Astrocyte (in vitro differentiated cells and primary cell): ENCODE measurements around the gene SV2A. TPM values are rescaled to one million over a fixed set of nuclear protein-coding genes. Genes with fewer than 3 reads are reported as not detected.
"Not testable (repeated sequence)": the region's sequence is repeated elsewhere in the genome, so short reads cannot be mapped to it uniquely, and the experiment has no call there.

Experiments
- DNase-seq: peaks from one replicate; pipeline ENCODE4 v3.0.0-alpha.2; 2010; ENCODE audit warnings: low read depth
- FAIRE-seq: peaks from 2 replicates; lab custom pipeline; 2011; peaks lifted over from hg19 to GRCh38; lab: Jason Lieb, UNC
- H2AFZ ChIP-seq: 2 replicates; pipeline ENCODE4 v1.6.0; 2012; ENCODE audit warnings: low read depth, low read length, inconsistent platforms
- H3K27ac ChIP-seq: 2 replicates; pipeline ENCODE4 v1.5.1; 2011; ENCODE audit warnings: low read depth, low read length, inconsistent platforms
- H3K27me3 ChIP-seq: 2 replicates; pipeline ENCODE4 v1.6.0; 2011; ENCODE audit warnings: low read length, inconsistent platforms; ENCODE audit not compliant: insufficient read depth
- H3K36me3 ChIP-seq: 2 replicates; pipeline ENCODE4 v1.5.1; 2011; ENCODE audit warnings: low read length, inconsistent platforms; ENCODE audit not compliant: insufficient read depth
- H3K4me1 ChIP-seq: 2 replicates; pipeline ENCODE4 v1.5.1; 2011; ENCODE audit warnings: low read length, inconsistent platforms; ENCODE audit not compliant: insufficient read depth
- H3K4me2 ChIP-seq: 2 replicates; pipeline ENCODE4 v1.6.0; 2012; ENCODE audit warnings: low read length, inconsistent platforms
- H3K4me3 ChIP-seq: 2 replicates; pipeline ENCODE4 v1.5.1; 2011; ENCODE audit warnings: low read depth, mild to moderate bottlenecking, low read length, inconsistent platforms; ENCODE audit not compliant: insufficient read depth
- H3K79me2 ChIP-seq: 2 replicates; pipeline ENCODE4 v1.6.0; 2012; ENCODE audit warnings: mild to moderate bottlenecking, low read length, inconsistent platforms; ENCODE audit not compliant: insufficient read depth
- H3K9ac ChIP-seq: 2 replicates; pipeline ENCODE4 v1.6.0; 2012; ENCODE audit warnings: mild to moderate bottlenecking, low read length, inconsistent platforms
- H3K9me3 ChIP-seq: 2 replicates; pipeline ENCODE4 v1.5.1; 2012; ENCODE audit warnings: low read depth, mild to moderate bottlenecking, low read length, inconsistent platforms; ENCODE audit not compliant: insufficient read depth
- H4K20me1 ChIP-seq: 2 replicates; pipeline ENCODE4 v1.6.0; 2012; ENCODE audit warnings: low read length, inconsistent platforms; ENCODE audit not compliant: insufficient read depth
- H3K27ac Mint-ChIP-seq: one replicate; pipeline ENCODE4 v1.8.0; 2021; ENCODE audit warnings: mild to moderate bottlenecking, mixed read lengths; ENCODE audit not compliant: unreplicated experiment
- H3K27me3 Mint-ChIP-seq: one replicate; pipeline ENCODE4 v1.8.0; 2021; ENCODE audit warnings: low read depth, mixed read lengths; ENCODE audit not compliant: unreplicated experiment
- H3K36me3 Mint-ChIP-seq: one replicate; pipeline ENCODE4 v1.8.0; 2021; ENCODE audit warnings: low read depth, mixed read lengths; ENCODE audit not compliant: unreplicated experiment
- H3K4me1 Mint-ChIP-seq: one replicate; pipeline ENCODE4 v1.8.0; 2021; ENCODE audit warnings: low read depth, mixed read lengths; ENCODE audit not compliant: unreplicated experiment
- H3K4me3 Mint-ChIP-seq: one replicate; pipeline ENCODE4 v1.8.0; 2021; ENCODE audit warnings: mild to moderate bottlenecking, moderate library complexity, mixed read lengths; ENCODE audit not compliant: unreplicated experiment
- H3K9me3 Mint-ChIP-seq: one replicate; pipeline ENCODE4 v1.8.0; 2021; ENCODE audit warnings: mild to moderate bottlenecking, mixed read lengths; ENCODE audit not compliant: unreplicated experiment
- total RNA-seq: library from RNA; stranded (reverse); gene quantifications from 2 replicates; pipeline ENCODE4 v1.2.1, GENCODE V29; 2021

SV2A gene
- total RNA-seq, 1 donor from 2014 or later, result 6.8 TPM

DNA sequence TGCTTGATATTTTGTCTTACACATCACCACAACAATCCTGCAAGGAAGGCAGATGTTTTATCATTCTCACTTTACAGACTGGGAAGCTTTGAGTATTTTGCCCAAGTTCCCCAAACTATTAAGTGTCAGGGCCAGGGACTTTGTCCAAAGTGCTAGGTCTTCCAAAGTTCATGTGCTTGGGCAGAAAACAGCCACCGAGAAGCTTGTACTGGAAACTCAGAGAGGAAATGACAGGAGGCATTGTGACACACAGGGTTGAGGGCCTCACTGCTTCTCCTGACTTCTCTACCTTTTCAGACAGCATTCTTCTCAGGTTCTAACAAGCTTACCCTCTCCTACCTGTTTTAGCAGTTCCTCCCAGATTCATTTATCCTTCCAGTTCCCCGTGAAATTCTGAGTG, 50.8 kb downstream of the SV2A start:
- H3K27ac Mint-ChIP-seq, H3K27me3 ChIP-seq: not testable (repeated sequence)

DNA sequence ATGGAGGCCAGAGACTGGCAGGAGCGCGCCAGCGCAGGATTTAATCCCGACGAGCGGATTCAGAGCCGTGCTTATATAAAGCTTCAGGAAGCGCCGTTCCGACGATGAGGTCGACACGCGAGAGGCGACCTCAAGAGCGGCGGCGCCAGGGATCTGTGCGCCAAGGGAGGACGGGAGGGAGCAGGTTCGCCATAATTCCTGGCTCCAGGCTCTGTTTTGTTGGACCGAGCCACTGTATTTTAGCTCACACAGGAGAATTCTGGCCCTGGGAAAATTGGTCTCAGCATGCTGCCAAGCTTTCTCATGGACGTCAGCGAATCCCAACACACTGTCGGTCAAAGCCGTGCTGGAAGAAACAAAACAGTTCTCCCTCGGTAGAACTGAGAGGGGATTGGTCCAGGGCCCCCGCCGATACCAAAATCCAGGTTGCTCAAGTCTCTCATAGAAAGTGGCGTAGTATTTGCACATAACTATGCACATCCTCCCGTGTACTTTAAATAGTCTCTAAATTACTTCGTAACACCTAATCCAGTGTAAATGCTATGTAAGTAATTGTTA, 56.1 kb downstream of the SV2A start:
- H3K9me3 ChIP-seq, H2AFZ ChIP-seq, FAIRE-seq, H3K4me3 ChIP-seq, DNase-seq, H3K27ac Mint-ChIP-seq, H3K27me3 Mint-ChIP-seq, H3K27me3 ChIP-seq, H4K20me1 ChIP-seq, H3K4me1 Mint-ChIP-seq, H3K9me3 Mint-ChIP-seq, H3K9ac ChIP-seq, H3K4me2 ChIP-seq, H3K4me3 Mint-ChIP-seq, H3K4me1 ChIP-seq, H3K36me3 ChIP-seq, H3K36me3 Mint-ChIP-seq, H3K27ac ChIP-seq, H3K79me2 ChIP-seq: not testable (repeated sequence)

More for the DNA sequence above, 50.8 kb downstream of the SV2A start:
- not testable (repeated sequence) for H2AFZ ChIP-seq, H4K20me1 ChIP-seq, H3K4me2 ChIP-seq, H3K36me3 Mint-ChIP-seq, H3K27ac ChIP-seq, H3K9ac ChIP-seq, H3K4me3 Mint-ChIP-seq, H3K79me2 ChIP-seq, H3K9me3 Mint-ChIP-seq, DNase-seq, H3K4me3 ChIP-seq, H3K4me1 Mint-ChIP-seq, FAIRE-seq, H3K36me3 ChIP-seq, H3K4me1 ChIP-seq, H3K9me3 ChIP-seq, H3K27me3 Mint-ChIP-seq

DNA sequence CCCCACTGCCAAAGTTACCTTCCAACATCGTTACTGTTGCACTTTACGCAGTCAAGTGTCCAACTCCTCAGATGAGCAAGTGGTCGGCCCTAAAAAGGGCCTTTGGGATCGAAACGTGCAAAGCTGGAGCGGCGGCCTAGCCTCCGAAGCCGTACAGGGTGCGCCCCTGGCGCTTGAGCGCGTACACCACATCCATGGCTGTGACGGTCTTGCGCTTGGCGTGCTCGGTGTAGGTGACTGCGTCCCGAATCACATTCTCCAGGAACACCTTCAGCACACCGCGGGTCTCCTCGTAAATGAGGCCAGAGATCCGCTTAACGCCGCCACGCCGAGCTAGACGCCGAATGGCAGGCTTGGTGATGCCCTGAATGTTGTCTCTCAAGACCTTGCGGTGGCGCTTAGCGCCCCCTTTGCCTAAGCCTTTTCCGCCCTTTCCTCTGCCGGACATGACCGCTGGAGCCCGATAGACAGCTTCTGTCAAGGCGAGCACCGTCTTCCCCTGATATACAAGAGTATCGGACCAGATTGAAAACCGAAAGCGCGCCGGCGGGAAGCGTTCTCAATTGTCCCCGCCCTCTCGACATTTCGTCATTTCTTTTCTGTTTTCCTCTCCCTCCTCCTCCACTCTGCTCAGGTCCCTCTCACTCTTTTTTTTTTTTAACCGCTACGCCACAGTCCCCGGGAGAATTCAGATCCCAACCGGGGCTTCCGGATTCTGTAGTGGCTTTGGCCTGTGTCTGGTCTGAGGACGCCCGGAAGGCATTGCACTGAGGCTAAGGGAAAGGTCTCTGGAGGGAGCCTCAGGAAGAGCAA, 56.8 kb downstream of the SV2A start:
- not testable (repeated sequence) for H3K27me3 ChIP-seq, H3K27me3 Mint-ChIP-seq, H3K27ac Mint-ChIP-seq, H3K9ac ChIP-seq, H3K79me2 ChIP-seq, H2AFZ ChIP-seq, FAIRE-seq, H3K4me1 Mint-ChIP-seq, H3K9me3 Mint-ChIP-seq, H3K36me3 ChIP-seq, H4K20me1 ChIP-seq, H3K4me2 ChIP-seq, H3K36me3 Mint-ChIP-seq, H3K27ac ChIP-seq, H3K4me3 ChIP-seq, H3K9me3 ChIP-seq, H3K4me3 Mint-ChIP-seq, H3K4me1 ChIP-seq, DNase-seq

DNA sequence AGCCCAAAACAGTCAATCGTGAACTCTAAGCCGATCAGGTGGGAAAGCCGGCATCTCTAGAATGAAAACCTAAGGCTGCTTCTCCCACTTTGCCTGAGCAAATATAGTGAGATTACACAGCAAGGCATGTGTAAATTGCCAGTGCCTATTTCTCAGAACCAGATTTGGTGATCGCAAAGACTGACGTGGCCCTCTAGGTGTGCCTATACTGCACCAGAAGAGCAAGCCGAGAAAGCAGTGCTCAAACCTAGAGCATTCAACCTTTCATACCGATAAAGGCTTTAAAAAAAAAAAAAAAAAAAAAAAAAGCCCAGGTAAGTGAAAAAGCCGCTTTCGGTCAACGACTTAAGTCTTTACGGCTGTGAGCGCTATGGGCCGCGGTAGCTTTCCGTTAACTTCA, 57.4 kb downstream of the SV2A start:
- not testable (repeated sequence) for H3K27ac Mint-ChIP-seq, H2AFZ ChIP-seq, H3K36me3 Mint-ChIP-seq, H3K27me3 Mint-ChIP-seq, H3K9me3 Mint-ChIP-seq, H3K4me1 Mint-ChIP-seq, H3K27me3 ChIP-seq, H3K9me3 ChIP-seq, H3K4me2 ChIP-seq, H3K4me3 Mint-ChIP-seq, H3K4me3 ChIP-seq, H4K20me1 ChIP-seq, H3K36me3 ChIP-seq, H3K79me2 ChIP-seq, H3K4me1 ChIP-seq, DNase-seq, H3K27ac ChIP-seq, FAIRE-seq, H3K9ac ChIP-seq

Other genes with a start within 250 kb of the SV2A start
- gene FCGR1A, start 135.2 kb downstream of the SV2A start, total RNA-seq, result not detected in 2 replicates
- 6.1 and 7.0 TPM in 2 replicates for gene BOLA1, start 18.3 kb downstream of the SV2A start, total RNA-seq
- gene SF3B4, start 10.0 kb upstream of the SV2A start, total RNA-seq, result 73.2 and 74.0 TPM in 2 replicates
- gene MTMR11, start 19.0 kb upstream of the SV2A start, total RNA-seq, result 4.0 and 5.0 TPM in 2 replicates
- gene OTUD7B, start 92.9 kb upstream of the SV2A start, total RNA-seq, result 31.9 and 33.1 TPM in 2 replicates
- gene VPS45, start 149.9 kb upstream of the SV2A start, total RNA-seq, result 33.8 and 34.0 TPM in 2 replicates
- gene PLEKHO1, start 232.1 kb upstream of the SV2A start, total RNA-seq, result 63.0 and 63.7 TPM in 2 replicates